H54 (cell line): ENCODE results near the gene YARS1.
A peak's percentile ranks its signal among the peaks of the same experiment; 100 is the strongest.

Source experiments
- DNase-seq: peaks from one replicate; pipeline ENCODE4 v3.0.0; 2011; ENCODE audit warnings: low spot score, mixed read lengths; ENCODE audit not compliant: insufficient read length
- FAIRE-seq: peaks from 3 replicates; lab custom pipeline; 2011; peaks lifted over from hg19 to GRCh38; lab: Jason Lieb, UNC
- POLR2A ChIP-seq: IDR thresholded peaks from 2 replicates; pipeline ENCODE4 v1.6.1; 2011; ENCODE audit warnings: low read depth, mild to moderate bottlenecking, low read length

Gene YARS1

DNA sequence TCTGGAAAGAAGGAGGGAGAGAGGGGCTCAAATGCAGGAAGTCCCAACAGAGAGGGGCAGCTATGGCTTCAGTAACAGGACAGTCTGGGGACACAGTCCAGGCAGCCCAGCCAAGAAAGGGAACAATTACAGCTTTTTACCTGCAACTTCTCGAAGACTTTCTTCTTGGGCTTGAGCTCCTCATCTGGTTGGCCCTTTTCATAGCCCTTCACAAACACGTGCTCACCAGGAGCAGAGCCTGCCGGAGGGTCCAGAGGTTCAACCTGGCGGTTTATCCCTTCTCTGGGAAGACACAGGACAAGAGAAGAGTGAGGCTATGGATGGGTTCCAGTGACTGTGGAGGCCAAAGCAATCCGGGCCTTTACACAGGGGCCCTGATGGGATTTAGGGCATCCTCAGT is 37.9 kb downstream of the YARS1 start:
- FAIRE-seq (no peak), DNase-seq (no peak)
- TF ChIP-seq POLR2A, result no peak

- no peak for TF ChIP-seq POLR2A
- DNase-seq, result no peak
- no peak for FAIRE-seq
Measured at GRCh38 chr1:32775640-32776337, 41.4 kb downstream of the YARS1 start.

DNA sequence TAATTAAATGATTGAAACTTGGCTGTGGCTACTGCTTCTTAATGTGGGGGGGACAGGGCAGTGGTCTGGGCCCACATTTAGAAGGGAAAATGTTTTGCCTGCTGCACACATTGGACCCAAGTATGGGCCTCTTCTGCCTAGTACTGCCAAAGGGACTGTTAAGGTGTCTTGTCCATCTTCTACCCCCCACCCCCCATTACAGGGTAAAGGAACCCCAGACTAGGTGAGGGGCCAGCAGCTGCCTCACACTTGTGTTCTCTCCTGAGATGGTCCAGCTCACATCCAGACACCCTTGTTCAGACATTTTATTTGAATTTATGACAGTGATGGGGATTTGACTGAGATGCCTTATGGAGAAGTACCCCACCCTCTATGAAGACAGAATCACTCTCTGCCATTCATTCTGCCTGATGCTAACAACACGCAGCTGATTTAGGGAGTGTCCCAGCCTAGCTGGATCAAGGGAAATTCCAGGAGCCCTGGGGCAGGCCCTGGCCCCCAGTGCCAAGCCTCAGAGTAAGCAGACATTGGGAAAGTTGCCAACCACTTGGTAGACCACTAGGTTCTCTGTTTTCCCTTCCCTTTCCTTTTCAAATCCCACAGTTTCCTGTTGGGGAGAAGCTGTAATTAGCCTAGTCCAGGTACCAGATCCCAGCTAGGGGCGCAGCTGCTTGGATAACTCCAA is 42.1 kb downstream of the YARS1 start:
- FAIRE-seq (peak; percentile 81), DNase-seq (no peak)
- TF ChIP-seq POLR2A, result no peak

- no peak for TF ChIP-seq POLR2A
- FAIRE-seq, result no peak
Measured at GRCh38 chr1:32774464-32774808, 42.7 kb downstream of the YARS1 start.

DNA sequence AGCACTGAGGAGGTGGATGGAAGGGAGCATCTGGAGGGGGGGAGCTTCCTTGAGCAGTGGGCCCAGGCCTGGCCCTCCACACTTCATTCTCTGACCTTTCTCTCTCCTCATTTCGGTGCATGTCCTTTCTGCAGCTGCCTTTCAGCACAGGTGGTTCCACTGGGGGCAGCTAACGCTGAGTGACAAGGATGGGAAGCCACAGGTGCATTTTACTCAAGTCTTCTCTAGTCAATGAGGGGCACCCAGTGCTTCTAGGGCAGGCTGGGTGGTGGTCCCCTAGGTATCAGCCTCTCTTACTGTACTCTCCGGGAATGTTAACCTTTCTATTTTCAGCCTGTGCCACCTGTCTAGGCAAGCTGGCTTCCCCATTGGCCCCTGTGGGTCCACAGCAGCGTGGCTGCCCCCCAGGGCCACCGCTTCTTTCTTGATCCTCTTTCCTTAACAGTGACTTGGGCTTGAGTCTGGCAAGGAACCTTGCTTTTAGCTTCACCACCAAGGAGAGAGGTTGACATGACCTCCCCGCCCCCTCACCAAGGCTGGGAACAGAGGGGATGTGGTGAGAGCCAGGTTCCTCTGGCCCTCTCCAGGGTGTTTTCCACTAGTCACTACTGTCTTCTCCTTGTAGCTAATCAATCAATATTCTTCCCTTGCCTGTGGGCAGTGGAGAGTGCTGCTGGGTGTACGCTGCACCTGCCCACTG is 43.2 kb downstream of the YARS1 start:
- FAIRE-seq, result no peak
- no peak for TF ChIP-seq POLR2A
- DNase-seq, result no peak

More at GRCh38 chr1:32774464-32774808, 42.7 kb downstream of the YARS1 start:
- DNase-seq, result no peak

- DNase-seq (no peak), FAIRE-seq (peak; percentile 33)
- no peak for TF ChIP-seq POLR2A
Measured at GRCh38 chr1:32773018-32773763, 44.0 kb downstream of the YARS1 start.

DNA sequence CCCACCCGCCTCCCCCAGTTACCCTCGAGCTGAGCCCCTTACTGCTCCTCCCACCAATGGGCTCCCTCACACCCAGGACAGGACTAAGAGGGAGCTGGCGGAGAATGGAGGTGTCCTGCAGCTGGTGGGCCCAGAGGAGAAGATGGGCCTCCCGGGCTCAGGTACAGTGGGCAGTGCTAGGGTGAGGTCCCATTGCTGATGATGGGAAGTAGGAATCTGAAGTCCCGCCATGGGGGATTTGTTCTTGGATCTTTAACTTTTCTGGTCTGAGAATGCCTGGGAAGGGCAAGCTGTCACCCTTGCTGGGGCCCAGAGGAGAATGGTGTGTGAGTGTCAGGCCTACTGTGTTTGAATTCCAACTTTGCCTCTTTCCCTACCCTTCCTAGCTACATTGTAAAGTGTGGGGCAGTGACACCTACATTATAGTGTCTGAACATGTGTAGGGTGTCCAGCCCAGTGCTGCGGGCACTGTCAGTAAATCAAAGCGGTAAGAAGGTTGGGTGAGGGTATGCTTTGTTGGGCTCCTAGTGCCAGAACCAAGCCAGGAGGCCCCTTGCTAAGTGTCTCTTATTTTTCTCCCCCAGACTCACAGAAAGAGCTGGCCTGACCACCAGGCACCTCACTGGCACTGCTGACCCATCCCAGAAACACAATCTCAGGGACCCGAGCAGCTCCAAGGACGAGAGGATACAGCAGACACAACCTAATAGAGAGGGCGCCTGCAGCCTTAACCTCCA is 44.7 kb downstream of the YARS1 start:
- no peak for FAIRE-seq

DNA sequence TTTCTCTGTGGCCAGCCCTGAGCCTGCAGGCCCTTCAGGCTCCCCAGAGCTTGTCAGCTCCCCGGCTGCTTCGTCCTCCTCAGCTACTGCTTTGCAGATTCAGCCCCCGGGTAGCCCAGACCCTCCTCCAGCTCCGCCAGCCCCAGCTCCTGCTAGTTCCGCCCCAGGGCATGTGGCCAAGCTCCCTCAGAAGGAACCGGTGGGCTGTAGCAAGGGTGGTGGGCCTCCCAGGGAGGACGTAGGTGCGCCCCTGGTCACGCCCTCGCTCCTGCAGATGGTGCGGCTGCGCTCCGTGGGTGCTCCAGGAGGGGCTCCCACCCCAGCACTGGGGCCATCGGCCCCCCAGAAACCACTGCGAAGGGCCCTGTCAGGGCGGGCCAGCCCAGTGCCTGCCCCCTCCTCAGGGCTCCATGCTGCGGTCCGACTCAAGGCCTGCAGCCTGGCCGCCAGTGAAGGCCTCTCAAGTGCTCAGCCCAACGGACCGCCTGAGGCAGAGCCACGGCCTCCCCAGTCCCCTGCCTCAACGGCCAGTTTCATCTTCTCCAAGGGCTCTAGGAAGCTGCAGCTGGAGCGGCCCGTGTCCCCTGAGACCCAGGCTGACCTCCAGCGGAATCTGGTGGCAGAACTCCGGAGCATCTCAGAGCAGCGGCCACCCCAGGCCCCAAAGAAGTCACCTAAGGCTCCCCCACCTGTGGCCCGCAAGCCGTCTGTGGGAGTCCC is 45.4 kb downstream of the YARS1 start:
- no peak for FAIRE-seq
- TF ChIP-seq POLR2A, result no peak

More for the DNA sequence above, 44.7 kb downstream of the YARS1 start:
- no peak for TF ChIP-seq POLR2A
- no peak for DNase-seq

GRCh38 chr1:32770741-32771548 is 46.2 kb downstream of the YARS1 start:
- no peak for TF ChIP-seq POLR2A
- DNase-seq, result no peak
- FAIRE-seq, result no peak

More for the DNA sequence above, 45.4 kb downstream of the YARS1 start:
- DNase-seq, result no peak

- DNase-seq (no peak), FAIRE-seq (no peak)
- TF ChIP-seq POLR2A, result no peak
Measured at GRCh38 chr1:32770221-32770731, 46.9 kb downstream of the YARS1 start.

- TF ChIP-seq POLR2A, result no peak
- DNase-seq (no peak), FAIRE-seq (no peak)
Measured at GRCh38 chr1:32769524-32770220, 47.5 kb downstream of the YARS1 start.
